CD4-positive, alpha-beta T cell treated with Interleukin-15 for 1 hour (primary cell): ENCODE measurements around the gene CHKA.
A peak's percentile ranks its signal among the peaks of the same experiment; 100 is the strongest.

Experiments
- DNase-seq: peaks from one replicate; pipeline ENCODE4 v3.0.0-alpha.2; 2020

CHKA gene

DNA sequence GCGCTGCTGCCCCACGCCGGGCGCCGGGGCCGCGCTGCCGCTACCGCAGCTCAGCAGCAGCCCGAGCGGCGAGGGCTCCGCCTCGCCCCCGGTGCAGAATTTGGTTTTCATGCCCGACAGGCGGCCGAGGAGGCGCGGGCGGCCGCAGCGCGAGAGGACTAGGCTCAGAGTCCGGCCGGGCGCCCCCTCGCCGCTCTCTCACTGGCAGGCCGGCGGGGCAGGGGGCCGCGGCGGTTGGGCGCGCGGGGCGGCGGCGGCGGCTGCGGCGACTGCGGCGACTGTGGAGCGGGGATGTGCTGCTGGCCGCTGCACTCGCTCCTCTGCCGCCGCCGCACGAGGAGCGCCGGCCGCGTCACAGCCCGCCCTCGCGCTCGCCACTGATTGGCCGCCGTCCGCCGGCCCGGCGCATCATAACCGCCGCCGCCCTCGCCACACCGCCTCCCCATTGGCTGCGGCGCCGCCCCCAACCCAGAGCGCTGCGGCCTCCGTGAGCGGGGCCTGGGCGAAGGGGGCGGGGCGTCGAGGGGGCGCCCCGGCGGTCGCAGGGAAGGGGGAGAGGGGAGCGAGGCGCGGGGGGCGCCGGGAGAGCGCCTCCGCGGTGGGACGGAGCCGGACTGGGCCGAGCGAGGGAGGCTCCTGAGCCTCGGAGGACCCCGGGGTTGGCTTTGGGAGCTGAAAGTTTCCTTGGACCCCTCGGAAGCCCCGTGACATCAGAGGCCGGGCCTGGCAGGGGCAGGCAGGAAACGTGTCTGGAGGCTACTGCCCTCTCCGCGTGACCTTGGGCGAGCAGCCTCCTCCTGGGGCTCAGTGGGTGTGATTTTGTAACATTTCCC is at the start of gene CHKA:
Gene CHKA (minus strand): TSS at position 322 of the 833 bp plus-strand sequence. CDS start 211 bp downstream, at position 111.
- peak; percentile 91 for DNase-seq

DNA sequence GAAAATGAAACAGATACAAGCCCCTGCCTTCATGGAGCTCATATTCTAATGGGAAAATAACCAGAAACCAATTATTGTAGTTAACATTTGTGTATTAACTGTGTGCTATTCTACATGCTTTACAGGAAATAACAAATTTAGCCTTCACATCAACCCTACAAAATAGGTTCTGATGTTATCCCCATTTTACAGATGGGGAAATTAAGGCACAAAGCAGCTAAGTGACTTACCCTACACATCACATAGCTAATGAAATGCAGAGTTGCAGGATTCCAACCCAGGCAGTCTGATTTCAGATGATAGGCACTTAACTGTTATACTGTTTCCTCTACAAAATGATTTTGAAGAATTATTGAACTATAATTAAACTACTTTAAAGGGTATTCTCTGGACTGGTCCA is 48.3 kb upstream of the CHKA start:
- DNase-seq, result no peak

DNA sequence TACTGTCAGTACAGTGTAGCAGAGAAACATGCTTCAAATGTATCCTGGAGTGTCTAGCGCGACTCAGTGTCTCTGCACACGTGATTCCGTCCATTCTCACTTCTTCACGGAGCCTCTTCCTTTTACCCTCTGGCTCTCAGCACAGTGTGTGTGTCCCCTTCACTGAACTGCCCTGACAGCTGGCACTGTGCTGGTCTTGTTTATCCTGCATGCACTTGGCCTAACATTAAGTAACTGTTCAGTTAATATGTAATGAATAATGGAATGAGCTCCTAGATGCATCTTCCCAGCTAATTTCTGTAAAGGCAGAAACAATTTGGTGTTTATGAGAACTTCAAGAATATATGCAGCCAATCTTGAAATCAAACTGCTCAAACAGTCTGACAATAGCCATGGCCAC is 47.5 kb upstream of the CHKA start:
- DNase-seq, result no peak

DNA sequence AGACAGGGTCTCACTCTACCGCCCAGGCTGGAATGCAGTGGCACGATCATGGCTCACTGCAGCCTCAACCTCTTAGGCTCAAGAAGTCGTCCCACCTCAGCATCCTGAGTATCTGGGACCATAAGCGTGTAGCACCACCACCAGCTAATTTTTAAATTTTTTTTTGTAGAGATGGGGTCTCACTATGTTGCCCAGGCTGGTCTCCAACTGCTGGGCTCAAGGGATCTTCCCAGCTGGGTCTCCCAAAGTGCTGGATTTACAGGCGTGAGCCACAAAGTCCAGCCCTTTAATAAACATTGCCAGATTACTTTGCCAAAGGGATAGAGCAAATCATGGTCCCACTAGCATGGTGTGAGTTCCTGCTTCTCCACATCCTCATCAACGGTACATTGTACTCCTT is 46.3 kb upstream of the CHKA start:
- no peak for DNase-seq

DNA sequence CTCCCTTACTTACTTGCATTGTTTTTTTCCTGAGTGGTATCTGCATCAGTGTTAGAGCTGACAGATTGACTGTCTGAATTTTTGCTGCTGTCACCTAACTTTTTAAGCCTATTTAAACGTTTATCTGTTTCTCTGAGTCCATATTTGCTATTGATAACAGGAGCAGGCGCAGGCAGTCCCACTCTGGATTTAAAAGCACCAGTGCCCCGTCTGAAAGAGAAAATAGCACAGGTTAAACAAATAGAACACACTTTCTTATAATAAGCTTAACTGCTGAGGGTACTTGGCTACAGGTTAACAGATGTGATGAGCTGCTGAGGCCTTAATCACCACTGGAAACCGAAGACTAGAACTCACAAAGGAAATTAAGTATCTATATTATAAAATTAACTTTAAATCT is 45.8 kb upstream of the CHKA start:
- no peak for DNase-seq

DNA sequence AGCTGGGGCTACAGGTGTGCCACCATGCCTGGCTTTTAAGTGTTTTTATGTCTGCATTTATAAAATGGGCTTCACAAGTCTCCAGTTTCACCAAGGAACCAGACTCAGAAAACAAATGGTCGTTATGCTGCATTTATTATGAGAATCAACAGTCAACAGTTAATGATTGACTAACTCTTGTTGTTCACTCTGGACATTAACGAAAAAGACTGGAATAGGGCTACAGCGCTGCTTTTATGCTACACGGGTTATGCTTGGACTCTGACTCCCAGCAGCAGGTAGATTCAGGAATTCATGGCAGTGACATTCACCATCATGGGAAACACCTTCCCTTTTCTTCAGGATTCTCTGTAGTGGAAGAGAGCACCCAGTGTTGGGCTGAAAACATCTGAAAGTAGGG is 44.4 kb upstream of the CHKA start:
- DNase-seq, result no peak

DNA sequence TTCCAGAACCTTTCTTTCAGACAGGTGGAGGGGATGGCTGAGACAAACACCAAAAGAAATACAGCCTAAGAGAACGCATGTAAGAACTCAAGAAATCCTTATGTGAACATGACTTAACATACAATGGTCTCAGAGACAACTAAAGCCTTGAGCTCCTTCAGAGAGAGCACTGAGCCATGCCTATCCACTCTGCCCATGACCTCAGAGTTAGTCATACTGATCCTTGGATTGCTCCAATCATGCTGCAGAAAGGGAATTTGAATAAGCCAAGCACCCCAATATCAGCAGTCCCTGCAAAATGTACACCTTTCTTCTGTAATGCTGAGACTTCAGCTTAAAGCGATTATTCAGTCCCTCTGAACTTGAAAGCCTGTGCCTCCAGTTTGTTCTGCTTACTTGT is 43.2 kb upstream of the CHKA start:
- DNase-seq, result no peak

DNA sequence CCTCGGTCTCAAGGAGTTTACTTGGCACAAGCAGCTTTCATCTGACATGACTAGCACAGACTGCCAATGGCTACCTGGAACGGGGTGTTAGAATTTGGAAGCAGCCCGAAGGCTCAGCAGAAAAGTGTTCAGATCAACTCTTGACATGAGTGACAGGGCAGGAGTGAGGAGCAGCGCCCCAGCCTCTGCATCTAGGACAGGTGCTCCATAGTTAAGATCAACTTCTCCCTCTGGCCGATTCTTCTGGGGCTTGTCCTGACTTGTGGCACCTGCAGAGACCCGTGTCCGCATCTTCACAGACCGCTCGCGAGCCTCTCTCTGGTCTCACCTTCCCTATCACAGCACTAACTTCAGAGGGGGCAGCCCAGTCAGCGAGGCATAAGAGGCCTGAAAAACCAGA is 42.5 kb upstream of the CHKA start:
- no peak for DNase-seq

DNA sequence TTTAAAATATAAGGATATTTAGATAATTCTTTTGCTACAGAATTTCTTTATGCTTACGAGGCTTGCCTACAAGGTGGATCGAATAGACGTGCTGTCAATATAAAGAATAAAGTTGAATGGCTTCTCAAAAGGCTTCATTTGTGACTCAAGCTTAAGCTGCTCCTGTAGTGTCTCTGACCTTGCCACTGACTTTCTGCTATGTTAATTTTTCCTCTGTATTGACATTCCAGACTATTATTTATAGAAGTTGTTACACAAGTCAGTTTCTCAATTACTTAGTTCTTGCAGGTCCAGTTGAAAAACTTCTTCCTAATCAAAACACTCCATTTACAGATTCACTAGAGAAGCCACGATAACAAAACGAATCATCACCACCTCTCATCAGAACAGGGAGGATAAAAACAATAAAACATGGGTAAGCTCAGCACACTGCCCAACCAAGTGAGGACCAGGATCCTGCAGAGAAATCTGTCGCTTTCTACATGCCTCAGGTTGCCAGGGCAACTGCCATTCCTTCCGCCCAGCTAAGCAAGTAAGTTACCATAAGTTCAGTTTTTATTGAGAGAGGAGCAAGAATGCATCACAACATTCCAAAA is 39.0 kb upstream of the CHKA start:
- DNase-seq, result no peak

DNA sequence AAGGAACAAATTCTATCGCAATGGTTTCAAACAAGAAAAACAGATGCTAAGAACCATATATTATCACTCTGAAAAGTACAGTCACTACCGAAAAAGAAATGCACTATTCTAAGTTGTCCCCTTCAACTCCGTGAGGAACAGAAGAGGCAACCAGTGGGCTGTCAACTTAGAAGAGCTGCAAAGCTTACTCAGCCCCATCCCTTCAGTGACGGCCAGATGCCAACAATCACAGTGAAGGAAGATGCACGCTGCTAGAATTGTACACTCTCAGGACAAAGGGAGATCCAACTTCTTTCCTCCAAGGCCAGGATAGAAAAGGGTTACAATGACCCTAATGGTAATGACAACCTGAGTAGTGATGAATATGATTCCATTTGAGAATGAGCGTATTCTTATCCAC is 38.5 kb upstream of the CHKA start:
- no peak for DNase-seq

DNA sequence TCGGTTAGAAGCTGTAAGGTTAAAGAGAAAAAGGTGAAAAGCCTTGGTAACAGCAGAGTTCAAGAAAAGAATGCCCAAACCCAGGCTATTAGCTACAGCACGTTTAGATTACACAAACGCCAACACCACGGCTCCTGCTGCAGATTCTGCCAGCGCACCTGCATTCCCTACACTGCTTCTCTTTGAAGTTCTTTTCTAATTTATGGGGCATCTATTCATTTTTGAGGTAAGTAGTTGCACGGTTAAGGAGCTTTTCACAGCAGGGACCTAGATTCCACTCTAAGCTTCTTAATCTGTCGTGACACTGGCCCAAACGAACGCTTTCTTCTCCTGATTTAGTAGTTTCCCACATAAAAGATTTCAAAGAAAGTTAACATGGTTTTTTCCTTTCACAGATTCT is 38.0 kb upstream of the CHKA start:
- DNase-seq, result no peak

DNA sequence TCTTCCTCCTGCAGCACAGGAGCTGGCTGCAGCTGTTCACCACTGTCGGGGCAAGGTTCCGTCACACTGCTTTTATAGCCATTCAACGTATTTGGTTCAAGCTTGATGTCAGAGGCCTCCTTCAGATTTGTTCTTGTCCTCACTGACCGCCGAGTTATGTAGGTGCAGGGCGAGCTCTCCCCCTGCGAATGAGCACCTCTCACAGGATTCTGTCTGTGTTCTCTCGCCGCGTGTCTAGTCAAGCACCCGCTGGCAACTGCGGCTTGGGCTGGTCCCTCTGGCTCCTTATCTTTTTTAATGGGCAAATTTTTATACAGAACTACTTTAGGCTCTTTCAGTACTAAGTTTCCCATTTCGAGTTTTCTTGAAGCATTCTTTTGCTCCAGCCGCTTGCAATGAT is 37.4 kb upstream of the CHKA start:
- DNase-seq, result no peak

DNA sequence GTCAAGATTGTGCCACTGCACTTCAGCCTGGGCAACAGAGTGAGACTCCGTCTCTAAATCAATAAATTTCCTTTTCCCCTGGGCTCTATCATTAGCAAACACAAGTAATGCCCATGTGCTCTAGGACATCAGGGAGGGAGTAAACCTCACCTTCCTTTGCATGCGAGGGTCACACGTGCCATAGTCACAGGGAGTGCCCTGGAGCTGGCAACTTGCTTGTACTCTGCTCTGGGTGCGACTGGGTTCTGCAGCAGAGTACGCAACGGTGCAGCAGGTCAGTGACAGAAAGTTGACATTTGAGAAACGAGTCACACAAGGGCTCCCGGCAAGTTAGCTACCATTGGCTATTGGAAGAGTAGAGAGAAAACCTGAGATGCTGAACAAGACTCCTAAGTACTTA is 32.6 kb upstream of the CHKA start:
- no peak for DNase-seq

DNA sequence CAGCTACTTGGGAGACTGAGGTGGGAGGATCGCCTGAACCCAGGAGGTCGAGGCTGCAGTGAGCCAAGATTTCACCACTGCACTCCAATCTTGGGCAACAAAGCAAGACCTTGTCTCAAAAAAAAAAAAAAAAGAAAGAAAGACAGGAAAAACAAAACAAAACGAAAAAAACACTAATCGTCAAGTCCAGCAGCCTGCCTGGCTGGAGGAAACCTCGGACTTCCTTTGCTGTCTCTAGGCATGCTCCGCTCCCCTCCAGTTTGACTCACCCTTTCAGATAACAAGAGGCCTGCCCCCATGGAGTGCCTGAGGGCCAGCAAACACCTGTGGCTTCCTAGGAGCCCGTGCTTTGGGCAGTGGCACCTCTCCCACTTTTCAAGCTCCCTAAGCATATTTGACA is 28.8 kb upstream of the CHKA start:
- no peak for DNase-seq

DNA sequence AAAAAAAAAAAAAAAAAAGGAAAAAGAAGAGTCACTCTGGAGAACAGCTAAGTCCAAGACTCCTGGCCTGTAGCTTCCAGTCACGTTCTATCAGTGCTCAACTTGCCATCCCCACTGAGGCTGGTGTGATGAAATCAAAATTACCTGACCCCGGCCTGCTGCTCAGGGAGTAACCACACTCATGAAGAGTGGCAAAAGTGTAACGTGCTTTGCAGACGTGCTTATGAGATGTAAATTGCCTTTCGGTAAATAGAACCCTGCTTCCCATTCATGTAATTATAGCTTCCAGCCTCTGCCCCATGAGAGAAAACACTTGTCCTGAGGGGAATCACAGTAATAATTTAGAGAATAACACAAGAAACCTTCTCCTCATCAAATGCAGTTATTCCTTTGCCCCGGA is 28.2 kb upstream of the CHKA start:
- no peak for DNase-seq

DNA sequence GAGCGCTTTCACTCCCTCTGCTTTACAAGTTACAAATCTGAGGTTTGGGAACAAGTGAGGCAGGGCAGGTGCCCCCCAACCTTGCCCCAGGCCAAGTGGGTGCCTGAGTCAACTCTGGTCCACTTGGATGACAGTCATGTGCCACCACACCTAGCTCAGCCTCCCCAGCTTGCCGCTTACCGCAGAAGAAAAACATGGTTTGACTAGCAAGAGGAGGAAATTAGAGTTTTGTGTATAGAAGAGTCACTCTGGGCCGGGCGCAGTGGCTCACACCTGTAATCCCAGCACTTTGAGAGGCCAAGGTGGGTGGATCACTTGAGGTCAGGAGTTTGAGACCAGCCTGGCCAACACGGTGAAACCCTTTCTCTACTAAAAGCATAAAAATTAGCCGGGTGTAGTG is 27.7 kb upstream of the CHKA start:
- DNase-seq, result no peak

DNA sequence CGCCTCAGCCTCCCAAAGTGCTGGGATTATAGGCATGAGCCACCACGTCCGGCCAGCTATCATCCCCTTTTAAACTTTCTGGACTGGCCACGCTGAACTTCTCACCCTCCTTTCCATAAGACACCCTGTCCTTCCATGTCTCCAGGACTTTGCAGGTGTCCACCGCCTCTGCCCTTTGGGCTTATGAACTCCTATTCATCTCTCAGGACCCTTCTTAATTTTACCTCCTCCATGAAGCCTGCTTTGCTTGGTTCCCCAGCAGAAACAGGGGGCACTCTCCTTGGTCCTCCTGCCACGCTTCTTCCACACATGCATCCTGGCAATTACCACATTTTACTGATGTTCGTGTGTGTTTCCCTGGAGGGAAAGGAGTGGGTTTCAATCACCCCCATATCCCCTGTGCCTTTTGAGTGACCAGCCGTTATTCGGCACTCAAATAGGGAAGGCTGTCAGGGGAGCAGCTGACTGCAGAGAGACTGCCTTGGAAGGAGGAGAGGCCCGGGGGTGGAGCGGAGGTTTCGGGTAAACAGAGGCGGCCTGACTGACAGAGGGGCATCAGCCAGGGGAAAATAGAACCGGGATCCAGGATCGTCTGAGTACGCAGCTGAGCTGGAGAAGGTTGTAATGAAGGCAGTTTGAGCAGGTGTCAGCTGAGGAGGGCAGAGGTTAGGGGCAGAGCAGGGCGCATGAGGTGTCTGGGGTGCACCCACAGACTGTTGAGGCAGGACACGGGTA is 27.1 kb upstream of the CHKA start:
- DNase-seq, result no peak

DNA sequence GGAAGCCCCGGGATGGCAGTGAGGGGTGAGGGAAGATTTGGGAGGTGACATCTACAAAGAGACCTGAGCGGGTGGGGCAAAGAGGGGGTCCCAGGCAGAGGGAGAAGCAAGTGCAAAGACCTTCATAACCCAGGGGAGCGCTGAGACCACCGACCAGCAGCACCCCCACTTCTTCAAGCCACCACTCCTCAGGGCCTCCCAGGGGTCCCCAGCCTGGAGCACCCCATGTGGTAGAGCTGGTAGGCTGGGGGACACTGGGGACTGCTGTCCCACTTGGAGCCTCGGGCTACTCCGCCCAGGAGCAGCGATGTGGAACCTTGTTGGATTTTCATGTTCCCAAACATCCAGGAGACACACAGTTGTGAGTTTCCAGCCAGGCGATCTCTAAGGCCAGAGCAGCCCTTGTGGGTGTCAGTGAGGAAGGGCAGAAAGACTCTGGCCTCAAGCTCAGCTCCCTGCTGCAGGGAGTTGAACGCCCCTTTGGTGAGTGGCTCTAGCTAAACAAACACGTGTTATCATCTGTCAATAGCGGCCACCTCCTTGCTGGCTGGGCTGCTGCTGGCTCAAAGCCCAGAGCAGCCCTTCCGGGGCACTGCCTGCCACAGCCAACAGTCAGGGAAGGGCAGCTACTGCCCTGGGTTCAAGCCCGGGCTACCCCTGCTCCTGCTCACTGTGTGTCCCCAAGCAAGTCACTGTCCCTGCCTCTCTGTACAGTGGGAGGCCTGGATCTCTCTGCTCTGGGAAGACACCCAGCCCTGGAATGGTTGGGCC is 25.7 kb upstream of the CHKA start:
- DNase-seq, result no peak

DNA sequence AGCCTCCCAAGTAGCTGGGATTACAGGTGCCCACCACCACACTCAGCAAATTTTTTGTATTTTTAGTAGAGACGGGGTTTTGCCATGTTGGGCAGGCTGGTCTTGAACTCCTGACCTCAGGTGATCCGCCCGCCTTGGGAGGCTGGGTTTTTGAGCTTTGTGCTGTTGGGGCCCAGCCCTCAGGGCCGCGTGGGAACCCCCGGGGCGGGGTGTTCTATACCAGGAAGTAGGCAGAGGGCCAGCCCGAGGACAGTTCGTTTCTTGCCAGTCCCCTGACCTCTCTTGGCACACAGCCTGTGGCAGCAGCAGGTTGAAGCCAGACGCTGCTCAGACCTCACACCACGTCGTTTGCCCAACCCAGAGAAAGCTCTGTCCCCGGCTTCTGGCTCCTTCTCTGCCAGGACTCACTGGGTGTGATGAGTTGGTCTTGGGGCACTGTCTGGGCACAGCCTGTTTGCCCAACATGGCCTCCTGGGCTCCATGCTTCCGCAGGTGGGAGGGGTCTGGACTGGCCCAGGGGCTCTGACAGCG is 24.9 kb upstream of the CHKA start:
- peak; percentile 56 for DNase-seq

DNA sequence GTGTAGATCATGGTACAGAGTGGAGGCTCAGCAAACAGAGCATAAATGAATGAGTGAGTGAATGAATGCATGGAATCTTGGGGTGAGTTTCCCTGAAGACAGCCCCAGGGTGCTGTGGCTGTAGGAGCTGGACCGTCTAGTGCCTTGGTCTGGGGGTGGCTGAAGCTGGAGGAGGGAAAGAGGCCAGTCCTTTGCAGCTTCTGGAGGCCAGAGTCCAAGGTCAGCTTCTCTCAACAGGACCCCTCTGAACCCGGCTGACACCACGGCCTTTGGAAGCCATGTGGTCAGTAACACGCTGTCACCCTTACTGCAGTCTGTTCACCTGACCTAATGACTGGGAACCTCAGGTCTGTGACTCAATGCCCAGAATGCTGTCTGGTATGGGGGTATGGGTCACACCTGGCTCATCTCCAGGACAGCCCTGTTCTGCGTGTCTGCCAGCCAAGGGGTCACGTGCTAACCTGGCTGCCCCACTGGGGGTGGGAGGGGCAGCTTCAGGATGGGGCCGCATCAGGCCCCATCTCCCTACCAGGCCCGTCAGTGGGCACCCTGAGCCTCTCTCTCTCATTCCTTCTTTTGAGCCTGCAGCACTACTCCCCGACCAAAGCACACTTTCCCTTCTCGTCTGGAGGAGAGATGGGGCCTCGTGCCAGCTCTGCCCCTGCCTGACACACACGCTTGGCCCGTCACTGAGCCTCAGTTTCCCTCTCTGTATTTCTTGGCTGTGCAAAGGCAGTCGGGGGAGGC is 24.1 kb upstream of the CHKA start:
- no peak for DNase-seq

DNA sequence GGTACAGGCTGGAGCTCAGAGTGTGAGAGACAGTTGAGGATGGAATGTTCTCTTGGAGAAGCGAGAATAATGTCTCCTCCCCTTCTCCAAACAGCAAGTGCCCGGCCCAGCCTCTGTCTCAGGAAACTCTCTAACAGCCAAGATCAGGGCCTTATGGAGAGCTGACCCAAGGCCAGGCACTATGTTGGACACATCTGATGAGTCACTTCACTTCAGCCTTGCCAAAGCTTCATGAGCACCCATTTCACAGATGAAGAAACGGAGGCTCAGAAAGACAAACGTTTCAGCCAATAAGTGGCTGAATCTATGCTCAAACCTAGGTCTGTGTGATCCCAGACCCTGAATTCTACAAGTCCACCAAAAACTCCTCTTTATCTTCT is 22.1 kb upstream of the CHKA start:
- no peak for DNase-seq
